HG02852 (cell line): ENCODE measurements around the gene BEST4.
"Not testable (repeated sequence)": the region's sequence is repeated elsewhere in the genome, so short reads cannot be mapped to it uniquely, and the experiment has no call there.

Experiments
- ATAC-seq: cut with Tn5 transposase; IDR thresholded peaks from one replicate; pipeline ENCODE4 v1.9.1; 2021; ENCODE audit warnings: mild to moderate bottlenecking, moderate library complexity; ENCODE audit not compliant: unreplicated experiment

Gene BEST4

DNA sequence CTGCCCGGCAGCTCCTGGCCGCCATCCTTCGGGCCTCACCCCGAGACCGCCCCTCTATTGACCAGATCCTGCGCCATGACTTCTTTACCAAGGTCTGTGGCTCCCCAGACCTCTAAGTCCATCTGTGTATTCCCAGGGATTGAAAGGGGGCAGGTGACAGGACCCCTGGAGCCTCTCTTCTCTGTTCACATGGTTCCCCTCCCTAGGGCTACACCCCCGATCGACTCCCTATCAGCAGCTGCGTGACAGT lies 15.0 kb upstream of the BEST4 start:
- no peak for ATAC-seq

DNA sequence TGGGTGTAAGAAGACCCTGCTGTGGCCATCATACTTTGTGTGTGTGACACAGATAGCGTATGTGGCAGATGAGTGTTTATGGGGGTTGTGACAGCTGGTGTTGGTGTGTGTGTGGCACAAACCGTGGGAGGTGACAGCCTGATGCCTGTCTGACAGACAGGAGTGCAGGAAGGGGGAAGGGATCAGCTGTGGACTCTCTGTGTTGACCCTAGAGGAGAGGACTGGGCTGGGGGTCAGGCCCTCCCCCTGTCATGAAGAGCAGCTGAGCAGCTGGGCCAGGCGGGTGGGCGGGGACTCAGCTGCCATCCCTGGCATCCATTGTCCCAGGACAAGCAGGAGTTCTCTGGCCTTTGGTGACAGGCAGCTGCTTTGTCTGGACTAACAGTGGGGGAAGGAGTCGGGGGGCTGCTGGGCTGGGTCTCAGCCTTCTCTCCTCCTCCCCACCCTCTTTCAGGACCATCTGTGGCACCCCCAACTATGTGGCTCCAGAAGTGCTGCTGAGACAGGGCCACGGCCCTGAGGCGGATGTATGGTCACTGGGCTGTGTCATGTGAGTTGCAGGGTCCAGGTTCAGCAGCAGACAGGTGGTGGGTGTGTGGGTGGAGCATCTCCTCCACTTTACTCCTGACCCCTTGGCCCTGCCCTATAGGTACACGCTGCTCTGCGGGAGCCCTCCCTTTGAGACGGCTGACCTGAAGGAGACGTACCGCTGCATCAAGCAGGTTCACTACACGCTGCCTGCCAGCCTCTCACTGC lies 14.5 kb upstream of the BEST4 start:
- no peak for ATAC-seq

DNA sequence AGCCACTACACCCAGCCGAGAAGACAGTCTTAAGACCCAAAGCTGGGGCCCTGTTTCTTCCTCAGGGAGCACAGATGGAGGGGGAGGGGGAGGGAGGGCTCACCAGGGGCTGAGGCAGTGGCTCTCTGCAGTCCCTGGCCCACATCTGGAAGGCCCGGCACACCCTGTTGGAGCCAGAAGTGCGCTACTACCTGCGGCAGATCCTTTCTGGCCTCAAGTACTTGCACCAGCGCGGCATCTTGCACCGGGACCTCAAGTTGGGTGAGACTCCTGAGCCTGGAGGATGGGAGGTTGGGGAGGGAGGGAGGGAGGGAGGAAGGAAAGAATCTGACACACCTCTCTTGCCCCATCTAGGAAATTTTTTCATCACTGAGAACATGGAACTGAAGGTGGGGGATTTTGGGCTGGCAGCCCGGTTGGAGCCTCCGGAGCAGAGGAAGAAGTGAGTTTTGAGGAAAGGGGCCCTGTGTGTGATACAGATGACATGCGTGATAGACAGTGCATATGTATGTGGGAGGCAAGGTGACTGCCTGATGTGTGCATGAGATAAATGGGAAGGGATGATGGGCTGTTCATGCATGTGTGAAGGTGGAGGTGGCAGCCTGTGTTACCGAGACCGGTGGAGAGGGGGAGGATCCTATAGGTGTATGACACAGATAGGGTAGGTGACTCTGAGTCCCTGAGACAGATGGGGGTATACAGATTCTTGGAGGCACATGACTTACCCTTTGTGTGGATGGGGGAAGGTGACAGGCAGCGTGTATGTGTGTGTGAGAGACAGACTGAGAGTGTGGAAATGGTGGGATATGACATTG lies 13.7 kb upstream of the BEST4 start:
- ATAC-seq: no peak

DNA sequence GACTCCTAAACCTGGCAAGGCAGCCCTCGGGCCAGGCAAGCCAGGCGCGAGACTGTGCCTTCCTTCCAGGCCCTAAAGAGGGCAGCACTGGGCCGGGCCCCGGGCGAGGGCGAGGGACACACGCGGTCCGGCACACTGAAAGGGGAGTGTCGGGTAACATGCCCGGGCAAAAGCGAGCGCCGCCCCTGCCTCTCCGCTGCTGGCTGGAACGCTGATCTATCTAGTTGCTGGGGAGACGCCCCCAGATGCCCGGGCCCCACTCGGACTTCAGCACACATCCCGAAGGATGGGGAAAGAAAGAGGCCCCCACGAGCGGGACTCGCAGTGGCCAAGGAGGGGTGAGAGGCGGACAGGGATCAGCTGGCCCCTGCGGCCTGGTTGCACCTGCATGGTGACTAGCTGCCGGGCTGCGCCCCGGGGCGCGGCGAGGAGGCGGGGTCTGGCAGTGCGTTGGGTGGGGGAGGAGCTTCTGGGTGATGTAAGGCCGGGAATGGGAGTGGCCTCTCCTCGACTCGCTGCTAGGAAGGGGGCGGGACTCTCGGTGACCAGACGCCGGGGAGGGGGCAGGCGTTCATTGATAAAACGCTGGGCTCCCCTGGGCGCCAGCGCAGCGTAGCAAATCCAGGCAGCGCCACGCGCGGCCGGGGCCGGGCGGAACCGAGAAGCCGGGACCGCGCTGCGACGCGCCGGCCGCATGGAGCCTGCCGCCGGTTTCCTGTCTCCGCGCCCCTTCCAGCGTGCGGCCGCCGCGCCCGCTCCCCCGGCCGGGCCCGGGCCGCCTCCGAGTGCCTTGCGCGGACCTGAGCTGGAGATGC lies 12.0 kb upstream of the BEST4 start, which contains the start of gene PLK3:
Gene PLK3 (plus strand): TSS at position 608 of the 815 bp plus-strand sequence. CDS start 87 bp downstream, at position 695.
- ATAC-seq: peak; percentile 84

DNA sequence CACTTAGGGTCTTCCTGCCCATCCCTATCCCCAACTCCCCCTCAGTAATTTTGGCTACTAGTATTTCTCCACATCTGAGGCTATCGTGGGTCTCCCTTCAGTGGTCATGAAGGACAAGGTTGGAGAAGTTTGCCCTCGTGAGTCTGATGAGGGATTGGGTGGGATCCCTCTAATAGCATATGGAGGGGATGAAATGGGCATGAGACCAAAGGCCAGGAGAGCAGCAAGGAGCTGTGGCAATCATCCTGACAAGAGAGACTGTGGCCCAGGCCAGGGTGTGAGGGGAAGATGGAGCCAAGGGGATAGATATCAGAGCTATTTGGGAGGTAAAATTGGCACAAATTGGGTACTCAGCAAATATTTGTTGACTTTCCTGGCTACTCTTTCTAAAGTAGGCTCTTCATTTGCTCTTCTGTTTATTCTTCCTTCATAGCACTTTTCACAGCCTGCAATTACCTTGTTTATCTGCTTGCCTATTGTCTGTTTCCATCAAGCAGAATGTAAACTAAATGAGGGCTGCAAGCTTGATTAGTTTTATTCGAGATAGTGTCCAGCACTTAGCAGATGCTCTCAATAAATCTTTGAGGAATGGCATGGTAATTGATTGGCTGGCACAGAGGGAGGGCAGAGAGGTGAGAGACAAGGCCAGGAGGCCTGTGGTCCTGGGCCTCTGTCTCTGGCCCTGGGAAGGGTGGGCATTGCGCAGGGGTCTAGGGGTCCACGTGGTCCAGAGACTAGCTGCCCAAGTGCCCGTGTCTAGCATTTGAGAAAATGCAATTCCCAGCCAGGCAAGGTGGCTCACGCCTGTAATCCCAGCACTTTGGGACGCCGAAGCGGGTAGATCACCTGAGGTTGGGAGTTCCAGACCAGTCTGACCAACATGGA lies 10.8 kb upstream of the BEST4 start:
- no peak for ATAC-seq

DNA sequence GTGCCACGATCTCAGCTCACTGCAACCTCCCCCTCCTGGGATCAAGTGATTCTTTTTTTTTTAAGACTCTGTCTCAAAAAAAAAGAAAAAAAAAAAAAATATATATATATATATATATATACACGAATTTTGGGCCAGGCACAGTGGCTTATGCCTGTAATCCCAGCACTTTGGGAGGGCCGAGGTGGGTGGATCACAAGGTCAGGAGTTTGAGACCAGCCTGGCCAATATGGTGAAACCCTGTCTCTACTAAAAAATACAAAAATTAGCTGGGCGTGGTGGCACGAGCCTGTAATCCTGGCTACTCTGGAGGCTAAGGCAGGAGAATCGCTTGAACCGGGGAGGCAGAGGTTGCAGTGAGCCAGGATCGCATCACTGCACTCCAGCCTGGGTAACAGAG lies 9.9 kb upstream of the BEST4 start:
- not testable (repeated sequence) for ATAC-seq

DNA sequence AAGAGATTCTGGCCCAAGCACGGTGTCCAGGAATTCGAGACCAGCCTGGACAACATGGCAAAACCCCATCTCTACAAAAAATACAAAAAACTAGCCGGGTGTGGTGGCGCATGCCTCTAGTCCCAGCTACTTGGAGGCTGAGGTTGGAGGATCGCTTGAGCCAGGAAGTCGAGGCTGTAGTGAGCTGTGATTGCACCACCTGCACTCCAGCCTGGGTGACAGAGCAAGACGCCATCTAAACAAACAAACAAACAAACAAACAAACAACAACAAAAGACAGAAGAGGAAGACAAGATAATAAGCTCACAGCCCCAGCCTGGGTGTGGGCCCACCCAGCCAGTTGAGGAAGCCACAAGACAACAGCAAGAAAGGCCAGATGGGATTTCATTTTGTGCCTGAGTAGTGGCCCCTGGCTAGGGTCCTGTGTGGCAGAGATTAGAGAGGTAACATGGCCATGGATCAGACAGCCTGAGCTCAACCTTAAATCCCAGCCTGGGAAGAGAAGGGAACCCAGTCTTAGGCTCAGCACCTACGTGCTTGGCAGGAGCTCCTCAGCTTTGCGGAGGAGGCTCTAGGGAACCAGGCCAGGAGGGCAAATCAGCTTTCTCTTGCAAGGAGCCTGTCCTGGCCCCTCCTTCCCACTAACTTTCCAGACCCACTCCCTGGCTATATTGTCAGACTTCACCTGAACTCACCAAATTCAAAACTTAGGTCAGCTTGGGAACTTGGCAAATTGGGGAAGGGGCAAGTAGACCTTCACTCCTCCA lies 4.9 kb upstream of the BEST4 start:
- ATAC-seq: no peak

DNA sequence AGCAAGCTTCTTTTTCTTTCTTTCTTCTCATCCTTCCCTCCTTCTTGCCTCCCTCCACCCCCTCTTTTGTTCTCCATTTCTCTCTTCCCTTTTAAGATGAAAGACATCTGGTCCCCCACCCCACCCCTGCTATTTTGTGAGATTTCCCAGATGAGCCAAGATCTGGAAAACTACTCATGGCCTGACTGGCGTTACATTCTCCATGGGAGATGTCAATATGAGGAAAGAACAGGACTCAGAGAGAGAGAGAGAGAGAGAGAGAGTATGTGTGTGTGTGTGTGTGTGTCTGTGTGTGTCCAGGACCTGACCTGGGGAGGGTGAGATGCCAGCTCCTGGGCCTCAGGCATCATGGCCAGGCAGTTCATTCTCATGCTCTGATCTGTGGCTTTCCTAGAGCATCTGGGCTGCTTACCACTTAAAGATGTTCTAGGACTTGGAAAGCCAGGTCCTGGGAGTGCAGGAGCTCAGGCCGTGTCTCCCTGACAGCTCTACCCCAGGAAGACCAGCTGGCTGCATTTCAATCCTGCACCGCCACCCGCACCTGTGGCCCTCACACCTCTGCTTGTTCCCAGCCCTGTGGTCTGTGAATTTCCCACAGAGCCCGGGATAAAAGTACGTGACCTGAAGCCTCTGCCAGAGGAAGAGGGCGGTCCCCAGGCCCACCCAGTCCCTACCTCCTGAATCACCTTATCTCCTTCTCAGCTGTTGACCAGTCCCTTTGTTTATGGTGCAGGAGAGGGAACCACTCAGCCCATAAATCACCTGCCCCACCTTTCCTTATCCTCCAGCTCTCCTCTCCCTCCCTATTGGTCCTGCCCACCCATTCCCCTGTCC lies 3.2 kb upstream of the BEST4 start:
- ATAC-seq: no peak

DNA sequence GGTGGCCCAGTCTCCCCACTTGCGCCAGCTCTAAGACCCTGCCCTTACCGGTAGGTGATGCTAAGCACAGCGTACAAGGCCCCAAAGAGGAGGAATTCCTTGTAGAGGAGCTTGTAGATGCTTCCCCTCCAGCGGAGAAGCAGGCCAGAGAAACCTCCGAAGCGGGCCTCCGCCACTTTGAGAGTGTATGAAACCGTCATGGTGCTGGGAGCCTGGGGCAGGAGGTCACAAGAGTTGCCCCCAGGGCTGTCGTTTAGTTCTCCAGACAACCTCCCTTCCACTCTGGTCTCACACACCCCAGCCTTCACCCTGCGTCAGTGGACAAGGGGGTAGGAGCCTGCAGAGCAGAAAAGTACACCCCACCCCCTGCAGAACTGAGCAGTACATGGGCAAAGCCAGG lies 464 bp downstream of the BEST4 start:
- no peak for ATAC-seq

DNA sequence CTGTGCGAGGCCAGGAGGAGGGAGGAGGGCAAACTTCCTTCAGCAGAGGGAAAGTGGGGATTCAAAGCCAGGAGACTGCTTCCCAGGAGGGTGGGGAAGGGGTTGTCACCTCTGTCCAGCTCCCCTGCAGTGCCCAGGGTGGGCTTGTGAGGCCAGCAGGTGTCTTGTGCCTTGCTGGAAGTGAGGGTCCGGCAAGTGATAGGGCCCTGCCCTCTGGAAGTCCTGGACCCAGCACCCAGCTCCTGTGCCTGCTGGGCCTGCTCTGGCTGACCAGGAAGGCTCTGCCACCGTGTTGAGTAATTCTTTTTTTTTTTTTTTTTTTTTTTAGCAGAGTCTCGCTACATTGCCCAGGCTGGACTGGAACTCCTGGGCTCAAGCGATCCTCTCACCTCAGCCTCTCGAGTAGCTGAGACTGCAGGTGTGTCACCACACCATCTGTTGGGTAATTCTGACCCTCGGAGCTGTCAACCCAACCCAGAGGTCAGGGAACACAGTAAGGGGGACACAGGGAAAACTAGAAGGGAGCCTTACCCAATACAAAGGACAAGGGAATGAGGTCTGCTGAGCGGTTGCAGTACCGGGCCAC lies 1.0 kb downstream of the BEST4 start:
- ATAC-seq: no peak

DNA sequence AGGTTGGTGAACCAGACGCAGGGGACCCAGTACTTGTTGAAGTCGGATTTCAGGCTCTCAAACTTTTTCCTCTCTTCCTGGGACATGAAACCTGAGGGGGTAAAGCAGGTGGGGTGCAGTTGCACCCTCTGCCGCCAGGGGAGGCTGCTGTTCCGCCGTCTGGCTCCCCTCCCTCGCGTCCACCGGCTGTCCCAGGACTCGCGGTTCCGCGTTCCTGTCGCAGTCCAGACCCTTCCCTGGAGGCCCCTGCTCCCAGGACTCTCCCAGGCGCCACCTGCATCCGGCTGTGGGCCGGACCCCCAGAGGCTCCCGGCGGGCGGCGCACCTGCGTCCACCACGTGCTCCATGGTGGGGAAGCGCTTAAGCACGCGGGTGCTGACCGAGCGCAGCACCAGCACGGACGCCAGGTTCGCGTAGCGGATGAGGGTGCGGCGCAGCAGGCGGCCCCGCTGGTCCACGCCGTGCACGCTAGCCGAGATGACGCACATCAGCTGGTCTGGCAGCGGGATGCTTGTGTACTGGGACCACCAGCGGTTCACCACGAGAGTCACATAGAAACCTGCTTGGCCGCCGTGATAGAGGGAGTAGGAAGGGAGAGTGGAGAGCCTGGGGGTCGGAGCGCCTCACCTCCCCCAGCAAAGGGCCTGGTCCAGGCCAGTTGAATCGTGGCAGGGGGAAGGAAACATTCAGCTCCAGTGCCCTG lies 1.7 kb downstream of the BEST4 start:
- ATAC-seq: peak; percentile 49

DNA sequence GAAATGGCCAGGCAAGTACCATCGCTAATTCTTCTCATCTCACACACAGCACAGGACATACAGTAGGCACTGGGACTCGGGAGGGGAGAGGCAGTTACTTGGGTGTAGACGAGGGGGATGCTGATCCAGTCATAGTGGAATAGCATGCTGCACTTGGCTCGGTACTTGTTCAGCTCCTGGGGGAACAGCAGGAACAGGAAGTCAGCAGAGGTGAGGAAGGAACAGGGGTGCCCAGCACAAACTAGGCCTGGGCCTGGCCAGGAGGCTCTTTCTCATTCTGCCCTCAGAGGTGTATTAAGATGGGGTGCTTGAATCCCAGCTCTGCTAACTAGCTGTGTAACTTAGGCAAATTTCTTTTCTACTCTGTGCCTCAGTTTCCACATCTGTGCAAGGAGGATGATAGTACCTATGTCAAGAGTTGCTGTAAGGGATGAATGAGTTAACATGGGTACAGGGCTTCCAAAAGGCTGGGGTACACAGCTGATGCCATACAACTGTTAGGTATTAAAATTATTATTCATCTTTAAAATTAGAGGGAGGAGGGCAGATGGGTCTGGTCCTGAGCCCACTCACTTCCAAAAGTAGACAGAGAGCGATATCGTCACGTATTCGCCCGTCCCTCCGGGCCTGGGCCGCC lies 2.4 kb downstream of the BEST4 start:
- no peak for ATAC-seq

DNA sequence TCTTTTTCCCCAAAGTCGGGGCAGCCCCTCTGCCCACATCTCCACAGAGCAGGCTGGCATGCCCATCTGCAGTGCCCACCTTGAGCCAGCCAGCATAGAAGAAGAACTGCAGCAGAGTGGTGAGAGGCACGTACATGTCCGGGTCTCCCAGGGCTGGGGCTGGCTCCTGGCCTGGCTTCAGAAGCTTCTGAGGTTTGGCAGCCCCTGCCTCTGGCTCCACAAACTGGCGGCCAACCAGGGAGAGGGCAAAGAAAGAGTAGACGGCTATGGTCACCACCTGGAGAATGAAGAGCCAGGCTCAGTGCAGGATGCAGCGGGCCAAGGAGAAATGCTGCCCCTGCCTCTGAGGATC lies 3.0 kb downstream of the BEST4 start:
- no peak for ATAC-seq

DNA sequence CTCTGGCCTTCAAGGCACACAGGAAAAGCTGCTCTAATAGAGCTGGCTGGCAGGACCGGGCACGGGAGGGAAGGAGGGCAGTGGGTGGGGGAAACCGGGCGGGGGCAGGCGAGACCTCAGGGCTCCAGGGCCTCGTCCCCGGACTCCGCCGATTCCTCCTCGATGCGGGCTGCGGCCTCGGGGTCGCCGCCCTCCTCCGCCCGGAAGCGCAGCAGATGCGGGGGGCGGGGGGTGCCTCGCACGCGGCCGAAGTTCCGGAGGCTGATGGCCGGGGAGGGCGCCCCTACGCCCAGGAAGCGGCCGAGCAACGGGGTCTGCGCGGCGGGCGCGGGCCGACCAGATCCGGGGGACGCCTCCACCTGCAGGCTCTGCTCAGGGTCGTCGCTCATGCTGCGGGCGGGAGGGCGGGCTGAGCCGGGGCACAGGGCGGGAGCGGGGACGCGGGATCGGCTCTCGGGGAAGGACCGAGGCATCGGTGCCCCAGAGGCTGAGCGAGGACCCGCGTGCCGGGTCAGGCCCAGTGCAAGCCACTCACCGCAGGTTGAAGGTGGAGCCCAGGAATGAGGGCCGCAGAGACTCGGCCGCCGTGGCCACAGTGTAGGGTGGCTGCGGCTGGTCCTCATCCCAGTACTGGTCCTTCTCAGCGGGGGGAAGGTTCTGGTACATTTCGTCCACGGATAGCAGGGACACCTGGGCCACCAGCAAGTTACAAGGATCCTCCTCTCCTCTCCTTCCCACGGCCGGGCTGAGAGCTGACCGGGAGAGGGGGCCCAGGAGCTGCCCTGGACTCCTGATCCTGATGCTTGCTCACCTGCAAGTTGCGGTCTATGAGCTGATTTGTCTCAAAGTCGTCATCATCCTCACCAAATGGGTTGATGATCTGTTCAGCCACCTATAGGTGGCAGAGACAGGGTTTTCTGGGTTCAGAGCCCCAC lies 3.6 kb downstream of the BEST4 start:
- ATAC-seq: no peak

DNA sequence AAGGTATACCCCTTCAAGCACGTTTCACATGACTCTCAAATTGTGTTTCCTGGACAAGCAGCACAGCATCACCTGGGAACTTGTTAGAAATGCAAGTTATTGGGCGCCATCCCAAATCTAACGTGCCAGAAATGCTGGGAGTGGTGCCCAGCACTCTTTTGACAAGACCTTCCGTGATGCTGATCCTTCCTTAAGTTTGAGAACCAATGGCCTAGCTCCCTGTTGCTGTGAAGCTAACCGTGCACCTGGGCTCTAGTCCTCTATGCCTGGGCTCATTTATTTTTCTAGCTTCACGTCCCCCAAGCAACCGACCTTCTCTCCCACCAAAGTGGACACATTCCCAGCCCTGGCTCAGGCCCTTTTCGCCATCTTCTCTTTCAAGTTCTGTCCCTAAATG lies 4.3 kb downstream of the BEST4 start:
- no peak for ATAC-seq

DNA sequence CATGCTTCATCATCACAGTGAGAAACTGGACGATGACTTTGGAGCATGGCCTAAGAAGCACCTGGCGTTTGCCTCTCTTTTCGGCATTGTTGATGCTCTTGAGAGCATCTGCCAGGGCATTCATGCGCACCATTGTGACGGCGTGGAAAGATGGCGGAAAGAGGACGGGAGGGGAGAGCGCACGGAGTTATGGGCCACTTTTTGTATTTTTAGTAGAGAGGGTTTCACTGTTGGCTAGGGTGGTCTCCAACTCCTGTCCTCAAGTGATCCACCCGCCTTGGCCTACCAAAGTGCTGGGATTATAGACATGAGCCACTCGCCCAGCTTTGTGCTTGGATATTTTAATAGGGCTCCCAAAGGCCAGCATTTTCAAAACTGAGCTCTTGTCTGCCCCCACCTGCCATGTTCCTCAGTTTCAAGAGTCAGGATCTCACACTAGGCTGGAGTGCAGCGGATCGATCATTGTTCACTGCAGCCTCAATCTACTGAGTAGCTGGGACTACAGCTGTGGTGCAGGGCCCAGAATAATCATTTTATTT lies 7.3 kb downstream of the BEST4 start:
- no peak for ATAC-seq
